Panc1 (cell line): ENCODE results near the gene CACNA1C.

Experiments
- POLR2AphosphoS5 ChIP-seq: IDR thresholded peaks from 2 replicates; pipeline ENCODE4 v1.6.1; 2012; ENCODE audit warnings: mild to moderate bottlenecking, low read depth, low read length, moderate library complexity
- REST ChIP-seq, 2 experiments: IDR thresholded peaks; 2 replicates each; pipeline ENCODE4 v1.6.1; 2011 to 2012; ENCODE audit warnings: low read depth in 2 of 2, control low read depth in 1 of 2, low read length in 1 of 2, mild to moderate bottlenecking in 1 of 2, moderate library complexity in 1 of 2; ENCODE audit not compliant: insufficient read depth in 1 of 2
- SIN3A ChIP-seq: IDR thresholded peaks from 2 replicates; pipeline ENCODE4 v1.6.1; 2012; ENCODE audit warnings: low read depth, mild to moderate bottlenecking, low read length, moderate library complexity, borderline replicate concordance; ENCODE audit not compliant: insufficient read depth
- TCF7L2 ChIP-seq: IDR thresholded peaks from 2 replicates; pipeline ENCODE4 v1.6.1; 2011; ENCODE audit warnings: mild to moderate bottlenecking, low read depth, low read length, inconsistent platforms
- TF ChIP-seq, protein P1 (sequence below): fragments of 450-650 bp; IDR thresholded peaks from 2 replicates; pipeline ENCODE4 v1.5.1; 2017; ENCODE audit warnings: mild to moderate bottlenecking

DNA sequence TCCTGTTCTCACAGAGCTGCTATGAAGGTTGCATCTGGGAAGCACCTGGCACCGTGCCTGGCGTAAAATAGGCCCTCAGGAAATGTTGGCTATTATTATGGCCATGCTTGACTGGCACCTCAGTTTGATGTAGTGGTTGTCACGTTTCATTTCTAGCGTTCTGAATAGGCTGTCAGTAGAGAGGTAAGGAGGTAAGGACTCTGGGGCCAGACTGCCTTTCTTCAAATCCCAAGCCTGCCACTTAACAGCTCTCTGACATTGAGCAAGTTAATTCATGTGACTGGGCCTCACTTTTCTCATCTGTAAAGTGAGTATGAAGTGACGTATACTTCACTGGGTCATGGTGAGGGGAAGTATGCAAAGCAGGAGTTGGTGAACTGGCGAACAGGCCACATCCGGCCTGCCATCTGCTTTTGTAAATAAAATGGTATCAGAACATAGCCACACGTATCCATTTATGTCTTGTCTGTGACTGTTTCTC is 196.2 kb downstream of the CACNA1C start:
- TF ChIP-seq, protein P1, sequence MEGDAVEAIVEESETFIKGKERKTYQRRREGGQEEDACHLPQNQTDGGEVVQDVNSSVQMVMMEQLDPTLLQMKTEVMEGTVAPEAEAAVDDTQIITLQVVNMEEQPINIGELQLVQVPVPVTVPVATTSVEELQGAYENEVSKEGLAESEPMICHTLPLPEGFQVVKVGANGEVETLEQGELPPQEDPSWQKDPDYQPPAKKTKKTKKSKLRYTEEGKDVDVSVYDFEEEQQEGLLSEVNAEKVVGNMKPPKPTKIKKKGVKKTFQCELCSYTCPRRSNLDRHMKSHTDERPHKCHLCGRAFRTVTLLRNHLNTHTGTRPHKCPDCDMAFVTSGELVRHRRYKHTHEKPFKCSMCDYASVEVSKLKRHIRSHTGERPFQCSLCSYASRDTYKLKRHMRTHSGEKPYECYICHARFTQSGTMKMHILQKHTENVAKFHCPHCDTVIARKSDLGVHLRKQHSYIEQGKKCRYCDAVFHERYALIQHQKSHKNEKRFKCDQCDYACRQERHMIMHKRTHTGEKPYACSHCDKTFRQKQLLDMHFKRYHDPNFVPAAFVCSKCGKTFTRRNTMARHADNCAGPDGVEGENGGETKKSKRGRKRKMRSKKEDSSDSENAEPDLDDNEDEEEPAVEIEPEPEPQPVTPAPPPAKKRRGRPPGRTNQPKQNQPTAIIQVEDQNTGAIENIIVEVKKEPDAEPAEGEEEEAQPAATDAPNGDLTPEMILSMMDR: no peak
- TF ChIP-seq REST (IDR thresholded peaks at IDR 0.05; ENCODE audit: insufficient read depth in 1 of 2, low read depth in 2 of 2, low read length in 1 of 2): no peak
- no peak for TF ChIP-seq POLR2AphosphoS5
- TF ChIP-seq SIN3A: no peak
- TF ChIP-seq TCF7L2: no peak
